Measurements from ENCODE around the gene DNMT1. TPM values are rescaled to one million over a fixed set of nuclear protein-coding genes. Genes with fewer than 3 reads are reported as not detected.
A peak's percentile ranks its signal among the peaks of the same experiment; 100 is the strongest.

DNMT1 gene
- total RNA-seq, 1 experiment from 2014 or later = 227 TPM

GRCh38 chr19:10166046-10166445 lies 28.7 kb downstream of the DNMT1 start:
- Histone ChIP-seq H3K9me3 (ENCODE audit: control insufficient read depth, low read depth, low read length) (no peaks in the 10 kb centered on the region), H3K14ac (ENCODE audit: insufficient read depth, low read length) (no peak overlapping the region), H2BK12ac (ENCODE audit: insufficient read length, low read depth, low read length) (no peak overlapping the region), H2BK20ac (ENCODE audit: low read depth, low read length, poor library complexity, severe bottlenecking) (no peak overlapping the region), H3T11ph (ENCODE audit: low read length) (no peak overlapping the region), H3K4me1 (ENCODE audit: insufficient read depth, low read length) (no peaks in the 10 kb centered on the region), H3K79me2 (ENCODE audit: insufficient read depth, low read length) (no peaks in the 10 kb centered on the region), H3K9ac (ENCODE audit: extremely low read depth, insufficient read length, low read length) (no peak overlapping the region), H2BK120ac (ENCODE audit: low read depth, low read length, poor library complexity, severe bottlenecking) (no peak overlapping the region), H3K23me2 (ENCODE audit: insufficient read length, low read depth, low read length, poor library complexity, severe bottlenecking) (no peaks in the 10 kb centered on the region), H3K27ac (ENCODE audit: insufficient read length, low read depth, low read length) (no peak overlapping the region), H2BK5ac (ENCODE audit: insufficient read length, low read length) (no peak overlapping the region), H4K5ac (ENCODE audit: insufficient read length, low read depth, low read length) (no peak overlapping the region), H4K20me1 (ENCODE audit: control insufficient read depth, insufficient read depth, insufficient read length) (no peaks in the 10 kb centered on the region), H2BK15ac (ENCODE audit: low read depth, low read length) (no peak overlapping the region), H3K4ac (ENCODE audit: low read depth, low read length) (no peak overlapping the region), H3K27me3 (ENCODE audit: insufficient read depth, low read length) (no peaks in the 10 kb centered on the region), H3K23ac (ENCODE audit: insufficient read length, low read depth, low read length) (no peak overlapping the region), H4K91ac (ENCODE audit: insufficient read length, low read depth, low read length) (no peak overlapping the region), H2AK5ac (ENCODE audit: insufficient read length, low read length) (no peak overlapping the region), H3K18ac (ENCODE audit: insufficient read length, low read depth, low read length) (no peak overlapping the region), H3K56ac (ENCODE audit: insufficient read length, low read depth, low read length) (no peak overlapping the region), H3K79me1 (ENCODE audit: insufficient read depth, low read depth, low read length, poor library complexity, severe bottlenecking) (no peaks in the 10 kb centered on the region), H3K4me2 (ENCODE audit: insufficient read depth, insufficient read length, low read length) (no peak overlapping the region), H4K8ac (replicated peaks; ENCODE audit: insufficient read length, low read depth, low read length) (no peak overlapping the region), H2AFZ (ENCODE audit: low read length) (no peak overlapping the region)
- Mint-ChIP-seq H3K4me3 (no peak overlapping the region), H3K27me3 (ENCODE audit: low read depth) (no peaks in the 10 kb centered on the region), H3K27ac (0 out of 7 replicates have a peak overlapping the region, but pooled peaks of 1 of the 3 experiments have one; percentile 64), H3K4me1 (no peaks in the 10 kb centered on the region), H3K9me3 (no peaks in the 10 kb centered on the region), H3K36me3 (ENCODE audit: insufficient read depth in 1 of 3, low read depth in 3 of 3) (peaks cover 26 to 86% (median 77%) of the 10 kb centered on the region in 3 experiments)
- no CpG with 5 or more reads among the region's 5 CpGs for WGBS (ENCODE audit: extremely low coverage, insufficient read length, low lambda C conversion rate)
- no peak for TF ChIP-seq CTCF (conservative IDR thresholded peaks at IDR 0.05)
- DNase-seq = no peak

Measured in H9 (cell line).